Endothelial cell of umbilical vein (primary cell): Measurements from ENCODE around the gene MATN4. TPM values are rescaled to one million over a fixed set of nuclear protein-coding genes. Genes with fewer than 3 reads are reported as not detected.

Source experiments
- BruUV-seq: library from RNA; stranded (reverse); fragments of 400-500 nt; replicated peaks from 2 replicates; lab custom pipeline; 2021; lab: Mats Ljungman, UMichigan
- CTCF ChIA-PET: fragments of 300-600, 350-600 bp; sonication (Branson Sonifier 250); formaldehyde crosslinking; loops from one replicate; lab custom pipeline; 2021; ENCODE audit warnings: antibody characterized with exemption, inconsistent platforms; lab: Charles Lee
- POLR2A ChIA-PET: fragments of 300-600, 350-600 bp; sonication (Branson Sonifier 250); formaldehyde crosslinking; loops from one replicate; lab custom pipeline; 2021; ENCODE audit warnings: antibody characterized with exemption, inconsistent platforms; lab: Charles Lee
- DNase-seq: peaks from one replicate; pipeline ENCODE4 v3.0.0-alpha.2; 2011; ENCODE audit warnings: low read depth, low spot score
- FAIRE-seq: peaks from 2 replicates; lab custom pipeline; 2011; peaks lifted over from hg19 to GRCh38; lab: Jason Lieb, UNC
- H2AFZ ChIP-seq: 2 replicates; pipeline ENCODE4 v1.6.0; 2012; ENCODE audit warnings: low read depth, low read length, control low read depth, inconsistent platforms
- H3K27ac ChIP-seq: 2 replicates; pipeline ENCODE4 v1.5.1; 2011; ENCODE audit warnings: low read depth, mild to moderate bottlenecking, control low read depth, low read length, moderate library complexity; ENCODE audit not compliant: insufficient read depth
- H3K27me3 ChIP-seq, 2 experiments: 2 replicates each; pipeline versions ENCODE4 v1.6.0 to v1.6.1; 2011; ENCODE audit warnings: low read length in 2 of 2, mixed read lengths in 1 of 2; ENCODE audit not compliant: control insufficient read depth in 2 of 2, insufficient read depth in 2 of 2
- H3K36me3 ChIP-seq, 2 experiments: 2 replicates in 1 of 2; 3 replicates in 1 of 2; pipeline ENCODE4 v1.5.1; 2011; ENCODE audit warnings: low read length in 2 of 2, mild to moderate bottlenecking in 1 of 2, moderate library complexity in 1 of 2; ENCODE audit not compliant: control insufficient read depth in 2 of 2, insufficient read depth in 2 of 2; ENCODE audit errors: extremely low read depth in 1 of 2
- H3K4me1 ChIP-seq: 3 replicates; pipeline ENCODE4 v1.5.1; 2011; ENCODE audit warnings: mild to moderate bottlenecking, low read length; ENCODE audit not compliant: control insufficient read depth, insufficient read depth; ENCODE audit errors: extremely low read depth
- H3K4me2 ChIP-seq: 2 replicates; pipeline ENCODE4 v1.6.1; 2011; ENCODE audit warnings: low read length, control low read depth, mixed read lengths; ENCODE audit not compliant: insufficient read depth
- H3K4me3 ChIP-seq, 3 experiments: fragments of 200-600 bp in 1 of 3; sonication (generic), shearing (Covaris generic) in 1 of 3; replicated peaks in 1 of 3; 2 replicates each; pipeline ENCODE4 v1.5.1; 2011 to 2016; ENCODE audit warnings: control low read depth in 3 of 3, low read length in 3 of 3, mild to moderate bottlenecking in 2 of 3, inconsistent platforms in 1 of 3, low read depth in 1 of 3, moderate library complexity in 1 of 3; ENCODE audit not compliant: insufficient read depth in 1 of 3
- H3K79me2 ChIP-seq: 2 replicates; pipeline ENCODE4 v1.6.0; 2012; ENCODE audit warnings: low read length, inconsistent platforms; ENCODE audit not compliant: control insufficient read depth, insufficient read depth
- H3K9ac ChIP-seq: replicated peaks from 2 replicates; pipeline ENCODE3; 2011; ENCODE audit warnings: low read length, control low read depth; ENCODE audit not compliant: insufficient read depth; ENCODE audit errors: extremely low read depth
- H3K9me1 ChIP-seq: replicated peaks from 3 replicates; pipeline ENCODE4 v1.6.0; 2011; ENCODE audit warnings: mild to moderate bottlenecking, low read length; ENCODE audit not compliant: control insufficient read depth, insufficient read depth; ENCODE audit errors: extremely low read depth
- H3K9me3 ChIP-seq: replicated peaks from 2 replicates; pipeline ENCODE4 v1.5.1; 2012; ENCODE audit warnings: low read length, inconsistent platforms; ENCODE audit not compliant: control insufficient read depth, insufficient read depth
- H4K20me1 ChIP-seq: replicated peaks from 2 replicates; pipeline ENCODE3; 2011; ENCODE audit warnings: mild to moderate bottlenecking, low read length; ENCODE audit not compliant: control insufficient read depth, insufficient read depth; ENCODE audit errors: extremely low read depth
- CTCF ChIP-seq, 2 donors: IDR thresholded peaks; 1 replicate in 1 of 2; 2 replicates in 1 of 2; pipeline ENCODE4 v1.5.1; 2011; ENCODE audit warnings: low read length in 2 of 2, mild to moderate bottlenecking in 2 of 2, moderate library complexity in 2 of 2, control low read depth in 1 of 2, inconsistent platforms in 1 of 2, low read depth in 1 of 2; ENCODE audit not compliant: insufficient read depth in 1 of 2; ENCODE audit errors: extremely low read depth in 1 of 2
- EZH2 ChIP-seq: IDR thresholded peaks from 2 replicates; pipeline ENCODE4 v1.6.1; 2012; ENCODE audit warnings: borderline replicate concordance, low read depth, mild to moderate bottlenecking, moderate library complexity, low read length, inconsistent platforms; ENCODE audit not compliant: severe bottlenecking
- FOS ChIP-seq: IDR thresholded peaks from 2 replicates; pipeline ENCODE4 v1.6.1; 2011; ENCODE audit warnings: mild to moderate bottlenecking, low read length, moderate library complexity, borderline replicate concordance; ENCODE audit not compliant: insufficient read depth
- GATA2 ChIP-seq: IDR thresholded peaks from 2 replicates; pipeline ENCODE4 v1.7.0; 2011; ENCODE audit warnings: low read depth, mild to moderate bottlenecking, moderate library complexity, mixed read lengths, low read length; ENCODE audit not compliant: insufficient read length, insufficient read depth
- JUN ChIP-seq: IDR thresholded peaks from 2 replicates; pipeline ENCODE4 v1.6.1; 2011; ENCODE audit warnings: borderline replicate concordance, low read depth; ENCODE audit not compliant: insufficient read length, insufficient read depth
- MAX ChIP-seq: IDR thresholded peaks from 2 replicates; pipeline ENCODE4 v1.6.1; 2011; ENCODE audit not compliant: insufficient read depth, insufficient read length
- MYC ChIP-seq: IDR thresholded peaks from one replicate; pipeline ENCODE4 v1.6.1; 2011; ENCODE audit warnings: mild to moderate bottlenecking, low read depth, low read length
- POLR2A ChIP-seq: IDR thresholded peaks from 2 replicates; pipeline ENCODE4 v1.6.1; 2012; ENCODE audit warnings: low read depth, mild to moderate bottlenecking, control low read depth, low read length
- POLR2AphosphoS5 ChIP-seq: IDR thresholded peaks from 2 replicates; pipeline ENCODE4 v1.6.1; 2012; ENCODE audit warnings: low read depth, mild to moderate bottlenecking, control low read depth, low read length, moderate library complexity; ENCODE audit not compliant: insufficient read depth
- dilution Hi-C: fragments of 300-500 bp; cut with MboI; formaldehyde crosslinking; loops from one replicate; pipeline ENCODE4 v1.15.0; 2019; ENCODE audit warnings: low sequenced_read_pairs; ENCODE audit not compliant: extremely low pct_ligation_motif_present
- intact Hi-C: fragments of 100-400 bp; cut with micrococcal nuclease; formaldehyde crosslinking; loops from one replicate; pipeline ENCODE4 v1.10.0; 2022
- polyA plus RNA-seq, 4 experiments: library from polyadenylated mRNA; depleted of rRNA in 3 of 4; stranded (reverse) in 3 of 4; unstranded in 1 of 4; fragments of >200 nt; gene quantifications; 2 replicates each; pipeline versions ENCODE4 v1.2.1 to v1.2.3, GENCODE V29; 2011 to 2012; ENCODE audit warnings: missing spikeins in 1 of 4
- total RNA-seq: library from RNA; stranded (reverse); gene quantifications from 2 replicates; pipeline ENCODE4 v1.2.3, GENCODE V29; 2021

The MATN4 gene
- total and polyA plus RNA-seq, 2 donors (not counting 3 experiments of a cell fraction or from before 2014, with no cell fraction given) = 0.10 TPM; not detected in 1

GRCh38 chr20:45293041-45294002, 14.8 kb downstream of the MATN4 start:
- ChIA-PET POLR2A (interaction anchor here (1.1 kb wide), 1 partner anchor 9 kb away, joined by 3 read pairs; no protein-coding TSS in a partner anchor), CTCF (interaction anchor here (0.6 to 6.9 kb wide), 64 partner anchors 7 to 610 kb away, joined by 3 to 169 read pairs (median 4); partner anchors contain the start of genes KCNS1, MATN4 and SYS1)
- Histone ChIP-seq H3K4me1 (peaks cover 9% of the 10 kb centered on the region), H2AFZ (peak overlapping the region; percentile 98), H3K4me2 (peak overlapping the region; percentile 69), H3K4me3 (peak overlapping the region; percentile 33 to 51 (median 47)), H4K20me1 (no peaks in the 10 kb centered on the region), H3K9me1 (no peaks in the 10 kb centered on the region), H3K9ac (peak overlapping the region; percentile 64), H3K36me3 (no peaks in the 10 kb centered on the region), H3K9me3 (no peaks in the 10 kb centered on the region), H3K27me3 (peaks cover 0 to 8% of the 10 kb centered on the region in 2 experiments), H3K79me2 (no peaks in the 10 kb centered on the region), H3K27ac (peak overlapping the region; percentile 37)
- intact Hi-C loops = loop anchor here (5.0 to 10.0 kb wide), 4 partner anchors 56 to 409 kb away; partner anchors contain the start of genes PABPC1L and YWHAB
- TF ChIP-seq CTCF (IDR thresholded peaks at IDR 0.05; ENCODE audit: extremely low read depth in 1 of 2, insufficient read depth in 1 of 2, low read depth in 1 of 2, low read length in 2 of 2) = peak; percentile 95 to 99
- TF ChIP-seq MAX = peak; percentile 16
- peak; percentile 18 for TF ChIP-seq EZH2
- peak; percentile 21 for TF ChIP-seq POLR2AphosphoS5
- TF ChIP-seq GATA2 = no peak
- TF ChIP-seq MYC = no peak
- TF ChIP-seq FOS = no peak
- no peak for TF ChIP-seq JUN
- TF ChIP-seq POLR2A = no peak
- dilution Hi-C loops = no loop called here
- no TSS peak for BruUV-seq
- peak; percentile 83 for FAIRE-seq
- peak; percentile 76 for DNase-seq
